SU-DHL-6 (cell line): ENCODE results near the gene LOXL1.

ENCODE experiments used
- CTCF ChIP-seq: fragments of 200-600 bp; sonication (generic); IDR thresholded peaks from one replicate; pipeline ENCODE4 v1.5.1; 2017; ENCODE audit warnings: antibody characterized with exemption, mild to moderate bottlenecking, low read length, moderate library complexity; ENCODE audit not compliant: insufficient read depth, poor library complexity, severe bottlenecking
- EZH2phosphoT487 ChIP-seq: fragments of 200-600 bp; sonication (generic), shearing (Covaris generic); conservative IDR thresholded peaks from 2 replicates; pipeline ENCODE4 v1.6.1; 2018; ENCODE audit warnings: mild to moderate bottlenecking, antibody characterized with exemption, low read length, moderate library complexity, mixed read lengths

GRCh38 chr15:73930790-73931281, 4.6 kb downstream of the LOXL1 start:
- TF ChIP-seq CTCF (no peak), EZH2phosphoT487 (no peak)
